ENCODE data around the gene MPRIP.
"Not testable (repeated sequence)": the region's sequence is repeated elsewhere in the genome, so short reads cannot be mapped to it uniquely, and the experiment has no call there.

Gene MPRIP

GRCh38 chr17:17168401-17168800, 126.1 kb downstream of the MPRIP start:
- no peak for DNase-seq (ENCODE audit: low read depth)

DNA sequence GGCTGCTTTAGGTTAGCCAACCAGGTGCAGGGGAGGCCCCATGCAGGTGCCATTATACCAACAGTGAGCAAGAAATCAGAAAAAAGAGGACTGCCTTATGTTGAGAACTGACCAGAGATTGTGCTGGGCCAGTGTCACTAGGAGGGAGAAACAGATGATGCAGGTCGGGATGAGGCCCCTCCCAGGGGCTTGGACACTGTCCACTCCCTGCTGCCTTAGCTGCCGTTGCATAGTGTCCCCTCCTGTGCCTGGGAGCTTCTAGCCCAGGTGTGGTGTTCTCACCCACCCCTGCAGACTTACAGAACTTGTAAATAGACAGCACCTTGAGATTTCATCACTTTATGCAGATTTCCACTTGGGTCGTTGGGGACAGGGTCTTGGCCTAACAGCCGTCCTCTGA, 127.1 kb downstream of the MPRIP start:
- no peak for DNase-seq (ENCODE audit: low read depth)

DNA sequence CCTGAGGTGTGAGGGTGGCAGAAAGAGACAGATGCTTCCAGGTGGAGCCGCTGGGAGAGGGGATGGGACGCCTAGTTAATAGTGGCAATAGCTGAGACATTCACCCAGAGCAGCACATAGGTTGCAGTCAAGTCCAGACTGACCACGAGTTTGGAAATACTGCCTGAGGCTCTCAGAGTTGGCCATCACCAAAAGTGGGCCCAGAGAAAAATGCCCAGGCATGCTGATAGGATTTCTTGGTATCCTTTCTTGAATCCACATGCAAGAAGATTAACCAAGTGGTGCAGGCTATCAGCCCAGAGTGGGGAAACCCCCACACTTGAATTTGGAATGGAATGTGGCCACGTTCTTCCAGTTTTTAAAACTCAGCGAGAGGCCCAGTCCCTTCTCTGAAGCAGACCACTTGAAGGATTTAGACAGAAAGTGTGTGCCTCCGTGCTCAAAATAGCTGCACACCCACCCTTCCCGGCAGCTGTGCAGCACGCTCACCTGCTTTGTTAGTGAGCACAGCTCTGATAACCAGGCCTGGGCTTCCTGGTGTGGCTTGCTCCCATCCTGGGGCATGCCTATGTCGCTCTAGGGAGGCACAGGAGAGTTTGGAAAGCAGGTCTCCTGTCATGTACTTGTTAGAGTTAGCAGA, 128.2 kb downstream of the MPRIP start:
- DNase-seq (ENCODE audit: low read depth): no peak

DNA sequence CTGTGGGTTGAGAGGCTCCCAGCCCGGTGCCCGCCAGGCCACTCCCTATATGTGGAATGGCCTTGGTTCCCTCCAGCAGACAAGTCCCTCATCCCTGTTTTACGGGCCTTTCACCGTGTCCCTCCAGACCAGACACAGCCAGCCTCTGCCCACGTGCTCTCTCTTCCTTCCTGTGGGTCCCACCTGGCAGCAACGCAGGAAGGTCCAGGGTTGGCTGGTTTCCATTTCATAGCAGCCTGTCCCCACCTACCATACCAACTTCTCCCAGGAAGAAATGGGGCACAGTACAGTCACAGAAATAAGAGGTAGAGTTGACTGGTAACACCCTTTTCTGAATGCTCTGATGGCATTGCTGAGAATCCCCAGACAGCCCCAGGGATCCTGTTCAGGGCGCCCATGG, 128.9 kb downstream of the MPRIP start:
- DNase-seq (ENCODE audit: low read depth): no peak

- DNase-seq (ENCODE audit: low read depth): no peak
Observed at GRCh38 chr17:17172001-17172939, 130.0 kb downstream of the MPRIP start.

GRCh38 chr17:17172990-17173389, 130.7 kb downstream of the MPRIP start:
- no peak for DNase-seq (ENCODE audit: low read depth)

GRCh38 chr17:17173921-17174320, 131.7 kb downstream of the MPRIP start:
- DNase-seq (ENCODE audit: low read depth): no peak

DNA sequence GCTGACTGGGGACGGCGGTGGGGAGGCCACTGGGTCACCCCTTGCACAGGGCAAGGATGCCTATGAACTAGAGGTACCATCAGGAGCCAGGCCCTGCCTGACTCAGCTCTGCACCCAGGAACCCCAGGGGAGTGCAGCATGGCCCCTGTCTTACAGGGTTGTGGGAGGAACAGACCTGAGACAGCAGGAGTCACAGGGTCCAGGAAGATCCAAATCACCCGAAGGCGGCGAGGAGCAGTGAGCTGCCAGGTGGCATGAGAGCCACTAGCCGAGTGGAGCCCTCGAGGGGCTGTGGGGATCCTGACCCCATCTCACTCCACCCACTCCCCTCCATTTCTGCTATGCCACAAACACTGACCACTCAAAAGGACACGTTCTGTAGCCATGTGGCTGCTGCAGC, 133.1 kb downstream of the MPRIP start:
- DNase-seq (ENCODE audit: low read depth): no peak

GRCh38 chr17:17175917-17176316, 133.7 kb downstream of the MPRIP start:
- no peak for DNase-seq (ENCODE audit: low read depth)

DNA sequence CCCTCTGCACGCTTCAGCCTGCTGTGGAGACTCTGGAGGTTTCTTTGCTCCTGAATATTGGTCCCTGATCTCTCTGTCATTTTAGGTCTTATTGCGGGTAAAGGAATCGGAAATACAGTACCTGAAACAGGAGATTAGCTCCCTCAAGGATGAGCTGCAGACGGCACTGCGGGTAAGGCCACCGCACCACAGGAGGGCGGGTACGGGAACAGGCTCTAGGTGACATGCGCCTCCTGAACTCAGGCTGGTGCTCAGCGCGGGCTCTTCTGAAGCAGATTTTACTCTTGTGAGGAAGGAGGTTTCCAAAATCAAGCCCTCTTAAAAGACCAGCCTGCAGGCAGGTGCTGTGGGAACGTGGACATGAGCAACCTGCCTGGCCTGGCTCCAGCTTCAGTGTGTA, 134.1 kb downstream of the MPRIP start:
- no peak for DNase-seq (ENCODE audit: low read depth)

DNA sequence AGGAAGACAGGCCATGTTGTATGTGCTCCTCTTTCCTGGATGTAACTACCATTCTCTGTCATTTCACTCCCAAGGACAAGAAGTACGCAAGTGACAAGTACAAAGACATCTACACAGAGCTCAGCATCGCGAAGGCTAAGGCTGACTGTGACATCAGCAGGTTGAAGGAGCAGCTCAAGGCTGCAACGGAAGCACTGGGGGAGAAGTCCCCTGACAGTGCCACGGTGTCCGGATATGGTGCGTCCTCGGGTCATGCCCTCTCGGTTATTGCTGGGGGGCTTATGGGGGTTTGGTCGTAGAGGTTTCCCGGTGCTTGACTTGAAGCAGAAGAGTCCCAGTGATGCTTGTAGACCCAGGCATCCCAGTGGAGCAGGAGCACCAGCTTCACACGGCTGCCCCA, 134.9 kb downstream of the MPRIP start:
- DNase-seq (ENCODE audit: low read depth): no peak

DNA sequence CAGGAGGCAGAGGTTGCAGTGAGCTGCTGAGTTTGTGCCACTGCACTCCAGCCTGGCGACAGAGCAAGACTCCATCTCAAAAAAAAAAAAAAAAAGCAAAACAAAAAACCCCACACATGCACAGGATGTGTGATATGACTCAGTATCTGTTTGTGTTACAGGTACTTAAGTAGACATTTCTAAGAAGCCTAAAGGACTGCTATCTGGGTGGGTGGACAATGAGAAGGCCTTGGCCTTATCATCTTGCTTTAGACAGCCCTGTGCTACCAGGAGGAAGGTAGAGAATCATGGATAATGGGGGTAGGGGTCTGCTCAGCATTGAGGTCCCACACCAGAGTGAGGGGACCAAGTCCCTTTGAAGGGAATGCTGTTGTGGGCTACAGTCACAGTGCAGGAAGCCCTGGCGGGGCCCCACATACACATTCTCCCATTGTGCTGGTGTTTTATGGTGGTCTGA, 137.1 kb downstream of the MPRIP start:
- no peak for DNase-seq (ENCODE audit: low read depth)

GRCh38 chr17:17180141-17180603, 137.9 kb downstream of the MPRIP start:
- no peak for DNase-seq (ENCODE audit: low read depth)

GRCh38 chr17:17180741-17181525, 138.7 kb downstream of the MPRIP start:
- DNase-seq (ENCODE audit: low read depth): no peak

- no peak for DNase-seq (ENCODE audit: low read depth)
Observed at GRCh38 chr17:17181666-17182597, 139.7 kb downstream of the MPRIP start.

GRCh38 chr17:17182598-17183136, 140.4 kb downstream of the MPRIP start:
- no peak for DNase-seq (ENCODE audit: low read depth)

- DNase-seq (ENCODE audit: low read depth): no peak
Observed at GRCh38 chr17:17183744-17184143, 141.5 kb downstream of the MPRIP start.

- DNase-seq (ENCODE audit: low read depth): not testable (repeated sequence)
Observed at GRCh38 chr17:17184985-17185757, 142.9 kb downstream of the MPRIP start.

GRCh38 chr17:17186051-17186450, 143.8 kb downstream of the MPRIP start:
- DNase-seq (ENCODE audit: low read depth): no peak
